Testis (tissue), 2 donors: ENCODE data around the gene COMMD2.

ENCODE experiments used
- POLR2A ChIP-seq: fragments of 450-650 bp; IDR thresholded peaks from one replicate; pipeline ENCODE4 v1.6.1; 2017; ENCODE audit warnings: antibody characterized with exemption, mild to moderate bottlenecking, moderate library complexity
- TF ChIP-seq, protein P1 (sequence below), 3 experiments: fragments of 450-650 bp in 2 of 3; fragments of 200-600 bp in 1 of 3; sonication (generic) in 1 of 3; IDR thresholded peaks; one replicate each; pipeline ENCODE4 v1.5.1; 2016 to 2019; ENCODE audit warnings: antibody characterized with exemption in 3 of 3, mild to moderate bottlenecking in 2 of 3, moderate library complexity in 1 of 3

GRCh38 chr3:149770246-149770645, 18.0 kb upstream of the COMMD2 start:
- TF ChIP-seq, protein P1, sequence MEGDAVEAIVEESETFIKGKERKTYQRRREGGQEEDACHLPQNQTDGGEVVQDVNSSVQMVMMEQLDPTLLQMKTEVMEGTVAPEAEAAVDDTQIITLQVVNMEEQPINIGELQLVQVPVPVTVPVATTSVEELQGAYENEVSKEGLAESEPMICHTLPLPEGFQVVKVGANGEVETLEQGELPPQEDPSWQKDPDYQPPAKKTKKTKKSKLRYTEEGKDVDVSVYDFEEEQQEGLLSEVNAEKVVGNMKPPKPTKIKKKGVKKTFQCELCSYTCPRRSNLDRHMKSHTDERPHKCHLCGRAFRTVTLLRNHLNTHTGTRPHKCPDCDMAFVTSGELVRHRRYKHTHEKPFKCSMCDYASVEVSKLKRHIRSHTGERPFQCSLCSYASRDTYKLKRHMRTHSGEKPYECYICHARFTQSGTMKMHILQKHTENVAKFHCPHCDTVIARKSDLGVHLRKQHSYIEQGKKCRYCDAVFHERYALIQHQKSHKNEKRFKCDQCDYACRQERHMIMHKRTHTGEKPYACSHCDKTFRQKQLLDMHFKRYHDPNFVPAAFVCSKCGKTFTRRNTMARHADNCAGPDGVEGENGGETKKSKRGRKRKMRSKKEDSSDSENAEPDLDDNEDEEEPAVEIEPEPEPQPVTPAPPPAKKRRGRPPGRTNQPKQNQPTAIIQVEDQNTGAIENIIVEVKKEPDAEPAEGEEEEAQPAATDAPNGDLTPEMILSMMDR (IDR thresholded peaks at IDR 0.05), result no peak
- no peak for TF ChIP-seq POLR2A
